Mammary epithelial cell (primary cell): ENCODE measurements around the gene CFAP61.

Experiments
- CTCF ChIP-seq, 2 donors: IDR thresholded peaks in 1 of 2; conservative IDR thresholded peaks in 1 of 2; 2 replicates each; pipeline ENCODE4 v1.5.1; 2011 to 2012; ENCODE audit warnings: inconsistent platforms in 2 of 2, low read length in 2 of 2, mild to moderate bottlenecking in 2 of 2, control low read depth in 1 of 2, low read depth in 1 of 2; ENCODE audit not compliant: insufficient read depth in 1 of 2; ENCODE audit errors: extremely low read depth in 1 of 2
- EZH2 ChIP-seq: IDR thresholded peaks from 2 replicates; pipeline ENCODE4 v1.6.1; 2012; ENCODE audit warnings: low read length, inconsistent platforms, borderline replicate concordance

- TF ChIP-seq CTCF (conservative IDR thresholded peaks at IDR 0.05 in 1 of 2, IDR thresholded peaks at IDR 0.05 in 1 of 2; ENCODE audit: extremely low read depth in 1 of 2, insufficient read depth in 1 of 2, low read depth in 1 of 2, low read length in 2 of 2) (no peak), EZH2 (no peak)
Measured at GRCh38 chr20:20092827-20093226, 40.5 kb downstream of the CFAP61 start.
